Mesenchymal stem cell (in vitro differentiated cells and primary cell): ENCODE results near the gene MAP3K14.

Experiments used
- DNase-seq: peaks from one replicate; pipeline ENCODE4 v3.0.0-alpha.2; 2013
- H2AFZ ChIP-seq: one replicate; pipeline ENCODE4 v1.6.1; 2013; ENCODE audit warnings: low read depth, mild to moderate bottlenecking, control low read depth, inconsistent platforms, low read length, moderate library complexity
- H2AK5ac ChIP-seq: 2 replicates; pipeline ENCODE4 v1.6.1; 2013; ENCODE audit warnings: low read length, moderate library complexity, mild to moderate bottlenecking, inconsistent platforms; ENCODE audit not compliant: severe bottlenecking
- H2BK120ac ChIP-seq: one replicate; pipeline ENCODE4 v1.6.1; 2013; ENCODE audit warnings: low read depth, mild to moderate bottlenecking, inconsistent platforms, low read length, moderate library complexity
- H2BK12ac ChIP-seq, 2 experiments: one replicate each; pipeline ENCODE4 v1.6.1; 2013; ENCODE audit warnings: inconsistent platforms in 2 of 2, low read length in 2 of 2, mild to moderate bottlenecking in 2 of 2, moderate library complexity in 2 of 2, control low read depth in 1 of 2
- H2BK15ac ChIP-seq: one replicate; pipeline ENCODE4 v1.6.1; 2013; ENCODE audit warnings: mild to moderate bottlenecking, low read depth, inconsistent platforms; ENCODE audit not compliant: poor library complexity, severe bottlenecking
- H2BK5ac ChIP-seq: 2 replicates; pipeline ENCODE4 v1.6.1; 2013; ENCODE audit warnings: low read depth, mild to moderate bottlenecking, low read length, control low read depth, inconsistent platforms; ENCODE audit not compliant: poor library complexity, severe bottlenecking
- H3K14ac ChIP-seq, 2 experiments: one replicate each; pipeline ENCODE4 v1.6.1; 2013; ENCODE audit warnings: inconsistent platforms in 2 of 2, low read length in 2 of 2, control low read depth in 1 of 2, mild to moderate bottlenecking in 1 of 2, moderate library complexity in 1 of 2
- H3K18ac ChIP-seq, 2 experiments: one replicate each; pipeline ENCODE4 v1.6.1; 2013; ENCODE audit warnings: inconsistent platforms in 2 of 2, low read length in 2 of 2, control low read depth in 1 of 2, low read depth in 1 of 2, mild to moderate bottlenecking in 1 of 2
- H3K23ac ChIP-seq, 2 experiments: one replicate each; pipeline ENCODE4 v1.6.1; 2013; ENCODE audit warnings: inconsistent platforms in 2 of 2, low read length in 2 of 2, mild to moderate bottlenecking in 2 of 2, moderate library complexity in 2 of 2, control low read depth in 1 of 2
- H3K27ac ChIP-seq: 2 replicates; pipeline ENCODE4 v1.5.1; 2013; ENCODE audit warnings: mild to moderate bottlenecking, moderate library complexity, low read length, control low read depth, inconsistent platforms; ENCODE audit not compliant: poor library complexity, severe bottlenecking
- H3K27me3 ChIP-seq, 2 experiments: 2 replicates each; pipeline versions ENCODE4 v1.6.1 to v1.7.0; 2013; ENCODE audit warnings: low read length in 2 of 2, mild to moderate bottlenecking in 2 of 2, moderate library complexity in 2 of 2, control low read depth in 1 of 2, inconsistent platforms in 1 of 2; ENCODE audit not compliant: control insufficient read depth in 1 of 2, insufficient read depth in 1 of 2
- H3K36me3 ChIP-seq, 2 experiments: 2 replicates each; pipeline versions ENCODE4 v1.6.1 to v1.7.0; 2013; ENCODE audit warnings: low read length in 2 of 2, control low read depth in 1 of 2, inconsistent platforms in 1 of 2, low read depth in 1 of 2, mild to moderate bottlenecking in 1 of 2; ENCODE audit not compliant: insufficient read depth in 2 of 2, control insufficient read depth in 1 of 2
- H3K4ac ChIP-seq, 2 experiments: one replicate each; pipeline ENCODE4 v1.6.1; 2013; ENCODE audit warnings: inconsistent platforms in 2 of 2, low read length in 2 of 2, mild to moderate bottlenecking in 2 of 2, moderate library complexity in 2 of 2, control low read depth in 1 of 2, low read depth in 1 of 2
- H3K4me1 ChIP-seq: 2 replicates; pipeline ENCODE4 v1.6.1; 2013; ENCODE audit warnings: low read depth, low read length, control low read depth; ENCODE audit not compliant: control insufficient read depth, insufficient read depth
- H3K4me2 ChIP-seq: 2 replicates; pipeline ENCODE4 v1.6.1; 2013; ENCODE audit warnings: low read length, mild to moderate bottlenecking, inconsistent platforms; ENCODE audit not compliant: poor library complexity, severe bottlenecking
- H3K4me3 ChIP-seq, 2 experiments: 2 replicates each; pipeline versions ENCODE4 v1.5.1 to v1.7.0; 2013; ENCODE audit warnings: low read length in 2 of 2, mild to moderate bottlenecking in 2 of 2, control low read depth in 1 of 2, low read depth in 1 of 2; ENCODE audit not compliant: insufficient read depth in 1 of 2
- H3K79me1 ChIP-seq: replicated peaks from 2 replicates; pipeline ENCODE4 v1.6.1; 2013; ENCODE audit warnings: mild to moderate bottlenecking, control low read depth, low read length, inconsistent platforms; ENCODE audit not compliant: poor library complexity, severe bottlenecking
- H3K9ac ChIP-seq: 2 replicates; pipeline ENCODE4 v1.7.0; 2013; ENCODE audit warnings: mild to moderate bottlenecking, low read length, moderate library complexity
- H3K9me3 ChIP-seq: 2 replicates; pipeline ENCODE4 v1.7.0; 2013; ENCODE audit warnings: mild to moderate bottlenecking, low read length; ENCODE audit not compliant: control insufficient read depth
- H4K8ac ChIP-seq: one replicate; pipeline ENCODE4 v1.6.1; 2013; ENCODE audit warnings: inconsistent platforms, mild to moderate bottlenecking, low read length, moderate library complexity
- H4K91ac ChIP-seq: one replicate; pipeline ENCODE4 v1.6.1; 2013; ENCODE audit warnings: mild to moderate bottlenecking, low read length, inconsistent platforms
- WGBS: methylation state at CpG from one replicate; pipeline ENCODE4 v1.1.7; 2013; ENCODE audit warnings: mixed read lengths; 5-methylcytosine and 5-hydroxymethylcytosine counted together

MAP3K14 gene

GRCh38 chr17:45287526-45288500, 29.0 kb downstream of the MAP3K14 start:
- no peak overlapping the region for H2BK5ac ChIP-seq
- H2AFZ ChIP-seq: no peak overlapping the region
- no peak overlapping the region for H2BK120ac ChIP-seq
- no peak overlapping the region for H3K23ac ChIP-seq
- no peak overlapping the region for H3K18ac ChIP-seq
- no peaks in the 10 kb centered on the region for H3K27me3 ChIP-seq
- H3K14ac ChIP-seq: no peak overlapping the region
- WGBS: 88% methylated on average over 10 of the region's 10 CpGs
- H4K91ac ChIP-seq: no peak overlapping the region
- H3K4me2 ChIP-seq: no peak overlapping the region
- peaks cover 71 to 85% of the 10 kb centered on the region in 2 experiments for H3K36me3 ChIP-seq
- no peak overlapping the region for H2BK15ac ChIP-seq
- no peak overlapping the region for H2BK12ac ChIP-seq
- no peak overlapping the region for H4K8ac ChIP-seq
- H3K9ac ChIP-seq: no peak overlapping the region
- H3K27ac ChIP-seq: peak overlapping the region; percentile 41
- peak overlapping the region in 1 of 2 experiments; percentile 6 for H3K4me3 ChIP-seq
- H3K9me3 ChIP-seq: no peaks in the 10 kb centered on the region
- no peak overlapping the region for H2AK5ac ChIP-seq
- H3K4ac ChIP-seq: no peak overlapping the region
- peaks cover 53% of the 10 kb centered on the region for H3K4me1 ChIP-seq
- DNase-seq: no peak
- peaks cover 8% of the 10 kb centered on the region for H3K79me1 ChIP-seq

DNA sequence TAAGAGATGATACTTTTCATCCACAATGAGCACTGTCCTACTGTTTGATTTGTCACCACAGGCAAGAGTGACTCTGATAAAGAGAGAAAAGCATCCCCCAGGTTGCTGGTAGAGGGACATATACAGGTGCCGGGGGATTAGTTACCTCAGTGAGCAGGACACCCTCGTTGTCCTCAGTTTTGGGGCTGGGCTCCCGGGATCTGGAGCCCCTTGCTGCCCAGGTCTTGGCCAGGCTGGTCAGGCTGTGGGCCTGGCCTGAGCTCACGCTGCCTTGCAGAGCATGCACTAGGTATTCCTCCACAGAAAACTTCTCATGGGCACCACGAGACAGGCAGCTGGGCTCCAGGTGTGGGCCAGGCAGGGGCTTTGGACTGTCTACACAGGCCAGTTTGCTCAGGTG, 30.5 kb downstream of the MAP3K14 start:
- Histone ChIP-seq H3K27ac (no peak overlapping the region), H3K4ac (no peak overlapping the region), H4K91ac (no peak overlapping the region), H2BK12ac (no peak overlapping the region), H4K8ac (no peak overlapping the region), H2BK15ac (no peak overlapping the region), H3K4me3 (no peak overlapping the region), H2BK120ac (no peak overlapping the region), H3K36me3 (peaks cover 81 to 85% of the 10 kb centered on the region in 2 experiments), H2AK5ac (no peak overlapping the region), H3K14ac (no peak overlapping the region), H3K4me2 (no peak overlapping the region), H2AFZ (no peak overlapping the region), H3K23ac (no peak overlapping the region), H3K18ac (no peak overlapping the region), H3K27me3 (no peaks in the 10 kb centered on the region), H3K9me3 (no peaks in the 10 kb centered on the region), H2BK5ac (no peak overlapping the region), H3K9ac (no peak overlapping the region), H3K79me1 (peaks cover 8% of the 10 kb centered on the region), H3K4me1 (peaks cover 47% of the 10 kb centered on the region)
- over 99% methylated on average over 5 of the region's 5 CpGs for WGBS
- no peak for DNase-seq

DNA sequence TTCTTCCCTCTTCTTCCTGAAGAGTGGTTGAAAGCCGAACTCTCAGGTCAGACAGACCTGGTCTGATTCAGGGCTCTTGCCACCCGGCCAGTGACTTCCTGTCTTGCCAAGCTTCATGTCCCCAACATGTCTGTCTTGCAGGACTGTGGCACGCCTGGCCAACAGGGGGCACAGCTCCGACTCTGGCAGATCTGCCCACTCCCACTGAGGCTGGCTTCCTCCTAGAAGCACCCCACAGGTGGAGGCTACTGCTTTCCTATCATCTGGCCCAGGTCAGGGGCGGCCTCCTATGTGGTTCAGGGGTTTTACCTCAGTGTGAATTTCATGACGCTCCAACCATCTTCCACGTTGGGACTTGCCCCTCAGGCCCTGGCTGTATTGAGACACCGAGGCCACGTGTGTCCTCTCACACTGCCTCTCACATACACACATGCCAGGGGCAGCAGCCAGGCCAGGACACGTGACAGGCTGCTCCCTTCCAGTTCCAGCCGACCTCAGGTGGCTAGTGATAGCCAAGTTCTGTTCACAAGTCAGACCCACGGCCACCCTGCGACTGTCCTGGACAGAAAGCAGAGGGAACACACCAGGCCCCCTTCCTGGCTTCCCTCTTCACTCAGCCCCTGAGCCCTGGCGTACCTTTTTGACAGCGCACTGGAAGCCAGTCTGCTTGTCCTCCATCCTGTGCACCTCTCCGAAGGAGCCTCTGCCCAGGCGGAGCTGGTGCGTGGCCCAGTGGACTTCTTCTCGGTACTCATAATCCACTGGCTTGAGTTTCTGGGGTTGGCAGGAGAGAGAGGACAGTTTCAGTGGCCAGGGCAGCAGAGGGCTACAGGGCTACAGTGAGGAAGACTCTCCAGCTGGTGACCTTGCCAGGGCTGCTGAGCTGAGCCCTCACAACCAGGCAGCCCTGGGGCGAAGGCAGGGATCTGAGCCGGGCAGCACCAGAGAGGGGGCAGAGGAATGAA, 32.4 kb downstream of the MAP3K14 start:
- Histone ChIP-seq H4K91ac (peak overlapping the region; percentile 52), H3K18ac (peak overlapping the region in 1 of 2 experiments; percentile 14), H2BK5ac (peak overlapping the region; percentile 9), H3K36me3 (peaks cover 72 to 81% of the 10 kb centered on the region in 2 experiments), H3K79me1 (peaks cover 11% of the 10 kb centered on the region), H3K4me3 (no peak overlapping the region), H2BK120ac (no peak overlapping the region), H2BK12ac (peak overlapping the region; percentile 18 to 21), H3K9ac (no peak overlapping the region), H2BK15ac (no peak overlapping the region), H3K27me3 (no peaks in the 10 kb centered on the region), H3K27ac (peak overlapping the region; percentile 77), H4K8ac (no peak overlapping the region), H3K23ac (no peak overlapping the region), H3K4ac (peak overlapping the region in 1 of 2 experiments; percentile 0), H3K9me3 (no peaks in the 10 kb centered on the region), H2AFZ (no peak overlapping the region), H3K4me1 (peaks cover 40% of the 10 kb centered on the region), H3K14ac (no peak overlapping the region), H3K4me2 (no peak overlapping the region), H2AK5ac (no peak overlapping the region)
- no peak for DNase-seq
- WGBS: 92% methylated on average over 21 of the region's 21 CpGs
